RWPE1 (cell line): Measurements from ENCODE around the gene PLOD2.

ENCODE experiments used
- CTCF ChIA-PET: fragments of 350-600 bp; sonication (Branson Sonifier 250); formaldehyde crosslinking; extraction: SDS; loops from one replicate; lab custom pipeline; 2021; lab: Yijun Ruan, JAX
- POLR2A ChIA-PET: fragments of 400-600 bp; formaldehyde crosslinking; extraction: SDS; loops from one replicate; lab custom pipeline; 2020; ENCODE audit warnings: antibody characterized with exemption; ENCODE audit not compliant: low non-redundant PET; lab: Yijun Ruan, JAX
- DNase-seq: peaks from one replicate; pipeline ENCODE4 v3.0.0; 2012; ENCODE audit warnings: low spot score
- H3K27ac ChIP-seq: fragments of 450-650 bp; 2 replicates; pipeline ENCODE4 v1.5.1; 2017
- TF ChIP-seq, protein P1 (sequence below): fragments of 450-650 bp; conservative IDR thresholded peaks from 2 replicates; pipeline ENCODE4 v1.5.1; 2017; ENCODE audit warnings: low read depth, mild to moderate bottlenecking

Gene PLOD2

GRCh38 chr3:146170591-146170990 is 9.6 kb upstream of the PLOD2 start:
- ChIA-PET POLR2A (no interaction called here), CTCF (interaction anchor here (0.6 kb wide), 1 partner anchor 420 kb away, joined by 7 read pairs; no protein-coding TSS in a partner anchor)
- no peak overlapping the region for H3K27ac ChIP-seq
- no peak for DNase-seq
- TF ChIP-seq, protein P1, sequence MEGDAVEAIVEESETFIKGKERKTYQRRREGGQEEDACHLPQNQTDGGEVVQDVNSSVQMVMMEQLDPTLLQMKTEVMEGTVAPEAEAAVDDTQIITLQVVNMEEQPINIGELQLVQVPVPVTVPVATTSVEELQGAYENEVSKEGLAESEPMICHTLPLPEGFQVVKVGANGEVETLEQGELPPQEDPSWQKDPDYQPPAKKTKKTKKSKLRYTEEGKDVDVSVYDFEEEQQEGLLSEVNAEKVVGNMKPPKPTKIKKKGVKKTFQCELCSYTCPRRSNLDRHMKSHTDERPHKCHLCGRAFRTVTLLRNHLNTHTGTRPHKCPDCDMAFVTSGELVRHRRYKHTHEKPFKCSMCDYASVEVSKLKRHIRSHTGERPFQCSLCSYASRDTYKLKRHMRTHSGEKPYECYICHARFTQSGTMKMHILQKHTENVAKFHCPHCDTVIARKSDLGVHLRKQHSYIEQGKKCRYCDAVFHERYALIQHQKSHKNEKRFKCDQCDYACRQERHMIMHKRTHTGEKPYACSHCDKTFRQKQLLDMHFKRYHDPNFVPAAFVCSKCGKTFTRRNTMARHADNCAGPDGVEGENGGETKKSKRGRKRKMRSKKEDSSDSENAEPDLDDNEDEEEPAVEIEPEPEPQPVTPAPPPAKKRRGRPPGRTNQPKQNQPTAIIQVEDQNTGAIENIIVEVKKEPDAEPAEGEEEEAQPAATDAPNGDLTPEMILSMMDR = no peak

- DNase-seq = no peak
- POLR2A ChIA-PET = no interaction called here
- no peak overlapping the region for H3K27ac ChIP-seq
- TF ChIP-seq, protein P1 = no peak
- CTCF ChIA-PET = no interaction called here
These were observed 8.9 kb upstream of the PLOD2 start for GRCh38 chr3:146169891-146170290.

GRCh38 chr3:146166826-146167225 is 5.8 kb upstream of the PLOD2 start:
- DNase-seq = no peak
- CTCF ChIA-PET = interaction anchor here (0.6 kb wide), 1 partner anchor 11 kb away, joined by 4 read pairs; no protein-coding TSS in a partner anchor
- TF ChIP-seq, protein P1 = no peak
- H3K27ac ChIP-seq = no peak overlapping the region
- POLR2A ChIA-PET = no interaction called here

DNA sequence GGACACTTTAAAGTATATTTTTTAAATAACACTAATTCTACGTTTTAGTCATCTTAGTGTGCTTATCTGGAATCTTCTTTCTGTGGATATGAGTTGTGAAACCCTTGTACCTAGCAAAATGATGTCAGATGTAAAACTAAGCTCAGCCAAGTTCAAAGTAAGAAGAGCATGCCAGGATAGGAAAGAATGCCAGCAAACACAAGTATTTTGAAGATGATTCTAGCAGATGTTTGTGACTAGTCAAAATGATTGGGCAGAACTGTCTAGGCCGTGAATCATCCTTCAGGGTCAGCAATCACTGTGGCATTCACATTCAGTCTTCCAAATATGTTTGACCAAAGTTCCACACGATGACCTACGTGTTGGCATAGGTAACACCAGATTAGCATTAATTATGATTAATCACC is 5.4 kb upstream of the PLOD2 start:
- no peak overlapping the region for H3K27ac ChIP-seq
- DNase-seq = peak; percentile 44
- ChIA-PET POLR2A (no interaction called here), CTCF (interaction anchor here (0.6 kb wide), 1 partner anchor 11 kb away, joined by 4 read pairs; no protein-coding TSS in a partner anchor)
- TF ChIP-seq, protein P1 = no peak

DNA sequence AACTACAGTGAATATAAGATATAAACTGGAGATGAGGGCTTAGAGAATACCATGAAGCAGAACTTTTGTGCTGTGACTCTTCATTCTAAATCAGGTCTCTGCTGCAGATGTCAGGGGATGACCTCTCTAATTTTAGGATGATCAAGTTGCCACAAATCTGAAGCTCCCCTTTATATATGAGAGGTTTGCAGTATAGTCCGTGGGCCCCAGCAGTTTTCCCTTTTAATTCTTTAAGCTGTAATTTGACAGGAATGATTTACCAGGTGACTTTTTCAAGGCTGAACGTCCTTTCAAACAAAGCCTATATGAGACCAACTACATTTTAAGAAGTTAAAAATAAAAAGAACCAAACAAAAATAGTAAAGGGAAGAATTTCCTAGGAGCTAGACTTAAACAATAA is 4.9 kb upstream of the PLOD2 start:
- POLR2A ChIA-PET = no interaction called here
- TF ChIP-seq, protein P1 = no peak
- DNase-seq = no peak
- no peak overlapping the region for H3K27ac ChIP-seq
- CTCF ChIA-PET = no interaction called here

GRCh38 chr3:146164971-146165769 is 4.2 kb upstream of the PLOD2 start:
- ChIA-PET CTCF (interaction anchor here (0.7 kb wide), 1 partner anchor 77 kb away, joined by 3 read pairs; no protein-coding TSS in a partner anchor), POLR2A (no interaction called here)
- TF ChIP-seq, protein P1 = no peak
- H3K27ac ChIP-seq = no peak overlapping the region
- no peak for DNase-seq
